Fibroblast of upper back skin (primary cell): ENCODE data around the gene NTRK3.

Source experiments
- DNase-seq: peaks from one replicate; pipeline ENCODE4 v3.0.0-alpha.2; 2013

The NTRK3 gene

DNA sequence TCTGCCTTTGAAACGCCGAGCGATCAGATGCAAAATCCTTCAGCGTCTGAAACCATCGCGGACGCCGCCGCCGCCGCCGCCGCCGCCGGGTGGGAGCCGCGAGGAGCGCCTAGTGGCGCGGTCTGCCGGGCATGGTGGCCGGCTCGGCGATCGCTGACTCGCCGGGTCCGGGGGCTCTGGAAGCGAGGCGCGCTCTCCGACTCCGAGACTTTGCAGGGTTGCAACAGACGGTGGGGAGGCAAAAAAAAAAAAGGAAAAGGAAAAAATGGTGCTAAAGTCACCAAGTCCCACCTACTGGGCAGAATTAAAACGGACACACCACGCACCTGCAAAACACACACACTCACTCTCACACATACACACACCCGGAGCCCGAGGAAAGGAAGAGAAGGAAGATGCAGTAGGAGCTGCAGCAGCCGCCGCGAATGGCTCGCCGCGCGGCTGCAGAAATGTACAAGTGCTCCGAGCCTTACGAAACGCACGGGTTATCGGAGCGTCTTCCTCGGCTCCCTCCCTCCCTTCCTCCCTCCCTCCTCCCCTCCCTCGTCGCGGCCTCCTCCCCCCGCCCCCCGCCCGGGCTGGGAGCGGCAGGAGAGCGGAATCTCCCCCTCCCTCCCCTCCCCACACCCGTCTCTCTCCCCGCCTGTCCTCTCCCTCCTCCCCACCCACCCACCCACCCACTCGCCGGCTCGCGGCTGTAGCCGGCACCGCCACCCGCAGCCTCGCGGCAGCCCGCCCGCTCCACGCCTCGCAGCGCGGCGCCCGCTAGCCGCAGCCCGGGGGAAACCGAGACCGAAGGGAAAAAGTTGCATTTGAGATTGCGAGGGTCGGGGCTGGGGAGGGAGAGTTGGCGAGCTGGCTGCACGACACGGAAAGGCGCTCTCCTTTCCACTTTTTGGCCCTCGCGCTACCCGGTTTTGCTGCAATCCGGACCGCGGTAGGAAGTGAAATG, at the start of gene NTRK3:
NTRK3 (minus strand) TSS at position 461 of the 952 bp plus-strand sequence. CDS start 586 bp downstream, outside the sequence.
- DNase-seq = peak; percentile 10

DNA sequence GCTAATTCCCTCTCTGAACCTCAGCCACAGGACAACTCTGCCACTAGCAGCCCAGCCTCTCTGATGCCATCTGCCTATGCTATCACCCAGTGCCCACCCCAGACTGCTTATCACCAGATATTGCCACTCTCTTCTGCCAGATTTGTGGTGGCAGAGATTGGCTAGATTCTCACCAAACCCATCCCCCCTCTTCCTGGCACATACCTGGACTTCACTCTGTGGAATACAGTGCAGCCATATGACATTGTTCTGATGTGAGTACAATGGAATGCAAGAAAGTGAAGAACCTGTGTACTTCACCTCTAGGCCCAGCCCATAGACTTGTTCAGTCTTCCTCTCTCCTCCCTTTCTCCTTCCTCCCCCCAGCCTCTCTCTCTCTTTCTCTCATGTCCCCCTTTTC, 46.9 kb upstream of the NTRK3 start:
- DNase-seq = no peak

DNA sequence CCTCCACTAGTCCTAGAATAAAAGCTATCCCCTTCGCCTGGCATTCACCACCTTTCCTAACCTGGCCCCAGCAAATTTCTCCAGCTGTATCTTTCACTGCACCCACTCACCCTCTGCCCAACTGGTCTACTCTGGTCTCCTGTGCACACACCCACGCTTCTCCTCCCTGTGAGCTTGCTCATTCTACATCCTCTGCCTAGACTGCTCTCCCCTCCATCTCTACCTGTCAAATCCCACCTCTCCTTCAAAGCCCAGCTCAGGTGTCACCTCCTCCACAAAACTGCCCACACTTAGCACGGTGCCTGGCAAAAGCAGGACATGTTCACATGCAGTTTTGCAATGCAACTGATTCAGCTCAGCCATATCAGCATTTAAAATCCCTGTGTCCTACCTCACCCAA, 45.8 kb upstream of the NTRK3 start:
- no peak for DNase-seq

DNA sequence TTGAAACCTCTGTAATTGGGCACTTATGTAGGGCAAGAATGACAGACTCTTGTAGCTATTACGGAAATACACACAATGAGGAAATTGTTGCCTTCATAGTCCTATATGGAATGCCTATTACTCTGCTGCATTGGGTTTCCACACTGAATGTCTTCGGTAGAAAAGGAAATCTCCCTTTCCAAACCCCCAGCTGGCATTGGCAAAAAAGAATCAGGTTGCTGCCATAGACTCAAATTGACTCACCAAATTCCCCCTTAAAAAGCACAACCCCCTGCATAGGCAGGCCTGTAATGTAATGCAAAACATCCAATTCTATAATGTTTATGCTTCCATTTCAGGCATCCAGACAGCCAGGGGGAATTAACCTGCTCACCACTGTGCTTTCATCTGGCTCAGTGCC, 44.8 kb upstream of the NTRK3 start:
- no peak for DNase-seq

DNA sequence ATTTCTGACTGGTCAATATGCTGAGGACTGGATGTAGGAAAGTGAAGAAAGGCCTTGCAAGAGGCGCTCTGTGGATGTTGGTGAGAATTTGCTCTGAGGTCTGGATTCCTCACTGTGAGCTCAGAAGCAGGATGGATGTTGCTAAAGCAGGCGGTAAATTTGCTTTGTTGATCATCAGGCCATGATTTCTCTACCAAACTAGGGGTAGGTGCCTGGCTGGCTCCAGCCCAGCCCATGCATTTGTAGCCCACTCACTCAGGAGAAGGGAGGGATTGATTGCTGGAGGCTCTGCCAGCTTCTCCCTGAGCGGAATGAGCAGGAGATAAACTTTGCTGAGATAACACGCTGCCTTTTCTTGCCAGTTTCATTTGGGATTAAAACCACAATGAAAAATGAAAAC, 44.3 kb upstream of the NTRK3 start:
- DNase-seq = no peak

DNA sequence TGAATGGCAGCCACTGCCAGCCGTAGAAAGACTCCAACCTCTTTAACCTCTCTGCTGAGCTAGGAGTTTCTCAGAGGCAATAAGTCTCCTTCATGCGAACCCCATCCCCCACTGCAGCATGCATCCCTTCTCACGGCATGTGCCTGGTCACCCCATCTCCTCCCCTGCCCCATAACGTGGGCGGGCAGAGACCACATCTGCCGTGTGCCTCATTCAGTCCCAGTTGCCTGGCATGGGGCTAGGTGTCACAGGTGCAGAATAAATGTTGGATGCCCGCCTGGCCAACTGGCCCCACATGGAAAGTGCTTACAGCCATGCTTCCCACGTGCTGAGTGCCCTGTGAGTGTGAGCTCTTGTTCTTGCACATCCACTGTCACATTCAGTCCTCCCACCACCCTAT, 43.5 kb upstream of the NTRK3 start:
- no peak for DNase-seq

DNA sequence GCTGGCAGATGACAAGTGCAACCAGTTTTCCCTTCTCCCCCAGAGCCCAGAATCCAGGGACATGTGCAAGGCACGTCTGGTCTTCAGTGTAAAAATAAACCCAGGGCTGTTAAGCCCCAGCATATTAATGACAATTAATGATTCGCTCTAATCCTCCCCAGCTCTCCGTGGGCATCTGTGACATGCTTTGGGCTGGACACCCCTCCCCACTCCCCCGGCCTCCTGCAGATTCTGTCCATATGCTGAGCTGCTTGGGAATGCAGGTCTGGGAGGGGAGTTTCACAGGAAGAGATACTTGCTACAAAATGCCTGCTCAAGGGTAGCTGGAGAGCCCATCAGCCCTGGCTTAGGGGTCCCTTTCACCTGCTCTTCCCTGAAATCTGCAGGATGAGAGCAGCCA, 43.0 kb upstream of the NTRK3 start:
- no peak for DNase-seq

DNA sequence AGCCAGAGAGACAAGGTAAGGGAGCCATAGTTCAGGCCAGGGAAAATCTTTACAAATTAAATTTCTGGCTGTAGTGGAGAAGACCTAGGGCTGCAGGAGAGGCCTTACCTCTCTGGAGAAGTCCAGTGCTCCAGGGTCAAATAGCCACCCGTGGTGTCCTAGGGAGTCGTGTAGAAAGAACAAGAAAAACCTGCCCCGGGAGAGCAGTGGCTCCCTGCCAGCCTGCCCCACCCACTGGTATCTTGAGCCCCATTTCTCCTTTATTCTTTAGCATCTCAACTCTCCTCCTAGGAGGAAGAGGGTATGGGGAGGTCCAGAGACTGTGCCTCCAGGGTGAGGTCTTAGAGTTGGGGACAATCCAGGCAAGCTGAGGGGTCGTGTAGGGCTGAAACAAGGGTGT, 32.1 kb upstream of the NTRK3 start:
- no peak for DNase-seq

DNA sequence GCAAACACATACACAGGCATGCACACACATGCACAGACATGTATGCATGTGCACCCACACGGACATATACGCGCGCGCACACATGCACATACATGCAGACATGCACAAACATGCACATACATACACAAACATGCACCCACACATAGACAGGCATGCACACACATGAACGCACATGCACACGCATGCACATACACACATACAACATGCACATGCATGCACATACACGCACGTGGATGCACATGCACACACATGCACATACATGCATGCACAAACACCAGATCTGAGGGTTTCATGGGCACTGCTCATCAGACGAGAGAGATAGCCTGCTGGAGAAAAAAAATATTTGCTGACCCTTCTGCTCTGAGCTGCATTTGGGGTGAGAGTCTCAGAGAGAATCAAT, 31.7 kb upstream of the NTRK3 start:
- no peak for DNase-seq

DNA sequence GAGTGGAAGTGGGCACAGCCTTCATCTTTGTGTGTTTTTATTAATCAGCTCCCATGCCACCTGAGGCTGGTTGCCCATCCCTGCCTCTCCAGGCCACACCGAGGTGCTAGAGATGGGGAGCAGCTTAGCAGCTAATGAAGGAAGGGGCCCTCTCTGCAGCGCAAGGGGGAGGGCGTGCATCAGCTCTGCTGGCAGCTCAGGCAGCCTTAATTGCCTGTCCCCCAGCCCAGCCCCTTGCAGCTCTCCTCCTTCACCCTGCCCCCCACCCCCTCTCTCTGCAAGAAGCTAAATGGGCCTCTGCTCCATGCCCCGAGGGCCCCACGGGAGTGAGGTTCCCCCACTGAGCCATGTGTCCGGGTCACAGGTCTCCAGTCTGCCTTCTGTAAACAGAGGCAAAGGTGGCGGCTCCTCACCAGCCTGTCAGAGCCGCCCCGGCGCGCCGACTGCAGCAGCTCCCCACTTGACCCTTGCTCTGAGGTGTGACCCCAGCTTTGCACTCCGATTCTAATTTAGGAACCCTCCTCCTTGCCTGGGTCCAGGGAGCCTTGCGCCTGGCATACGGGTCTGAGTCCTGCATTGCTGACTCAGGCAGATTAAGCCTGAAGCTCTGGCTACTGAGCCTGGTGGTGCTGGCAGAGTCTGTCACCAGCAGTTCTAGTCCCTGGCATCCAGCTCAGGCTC, 27.9 kb upstream of the NTRK3 start:
- no peak for DNase-seq

DNA sequence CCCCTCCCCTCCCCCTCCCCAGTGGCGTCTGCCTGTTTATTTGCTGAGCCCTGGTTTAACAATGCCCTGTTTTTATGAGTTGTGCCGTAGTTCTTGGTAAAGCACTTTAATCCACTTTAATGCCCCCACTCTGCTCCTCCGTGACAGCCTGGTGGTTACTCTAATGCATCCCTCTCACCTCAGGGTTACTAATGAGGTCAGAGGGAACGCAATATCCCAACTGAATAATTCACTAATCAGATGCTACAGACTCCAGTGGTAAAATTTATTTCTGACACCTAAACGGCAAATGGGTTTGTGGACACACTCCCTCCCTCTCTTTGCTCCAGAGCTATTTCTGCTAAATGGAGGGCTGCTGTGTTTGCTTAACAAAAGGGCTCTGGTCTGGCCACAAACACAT, 26.1 kb upstream of the NTRK3 start:
- no peak for DNase-seq

DNA sequence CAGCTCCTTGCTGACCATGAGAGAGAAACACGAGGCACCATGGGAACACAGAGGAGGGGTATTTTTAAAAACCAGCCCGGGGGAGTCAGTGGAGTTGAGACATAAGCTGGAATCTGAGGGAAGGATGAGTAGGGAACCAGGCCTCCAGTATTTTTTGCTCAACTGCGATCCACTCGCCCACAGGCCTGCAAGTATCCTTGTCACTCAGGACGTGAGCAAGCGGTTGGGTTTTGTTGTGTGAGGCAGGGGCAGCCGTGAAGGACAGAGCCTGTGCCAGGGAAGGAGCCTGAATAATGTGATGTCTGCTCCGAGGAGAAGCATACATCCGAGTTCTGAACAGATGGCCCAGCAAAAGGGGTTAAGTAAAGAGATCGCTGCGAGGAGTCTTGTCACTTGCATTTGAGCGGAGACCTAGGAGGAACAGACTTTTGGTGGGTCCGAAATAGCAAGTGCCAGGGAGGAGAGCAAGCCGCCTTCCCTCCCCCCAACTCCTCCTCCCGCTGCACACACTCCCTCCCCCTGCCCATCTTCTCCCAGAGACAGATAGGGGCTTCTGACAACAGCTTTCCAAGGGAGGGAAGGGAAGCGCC, 20.4 kb upstream of the NTRK3 start:
- no peak for DNase-seq

DNA sequence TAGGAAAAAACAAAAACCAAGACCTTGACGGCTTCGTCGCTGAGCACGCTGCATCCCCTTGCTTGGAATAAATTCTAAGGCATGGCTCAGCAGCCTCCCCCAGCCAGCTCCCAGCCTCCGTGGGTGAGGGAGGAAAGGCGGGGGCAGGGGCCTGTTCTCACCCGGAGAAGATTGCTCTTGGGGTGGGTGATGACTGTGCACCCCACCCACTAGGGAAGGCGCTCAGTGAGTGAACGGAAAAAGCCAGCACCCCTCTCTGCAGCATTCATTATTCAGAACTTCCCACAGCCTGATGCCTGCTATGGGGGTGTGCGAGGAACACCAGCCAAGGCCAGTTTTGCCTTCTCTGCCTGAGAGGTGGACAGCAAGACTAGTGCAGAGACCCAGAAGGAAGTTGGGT, 19.3 kb upstream of the NTRK3 start:
- DNase-seq = no peak

DNA sequence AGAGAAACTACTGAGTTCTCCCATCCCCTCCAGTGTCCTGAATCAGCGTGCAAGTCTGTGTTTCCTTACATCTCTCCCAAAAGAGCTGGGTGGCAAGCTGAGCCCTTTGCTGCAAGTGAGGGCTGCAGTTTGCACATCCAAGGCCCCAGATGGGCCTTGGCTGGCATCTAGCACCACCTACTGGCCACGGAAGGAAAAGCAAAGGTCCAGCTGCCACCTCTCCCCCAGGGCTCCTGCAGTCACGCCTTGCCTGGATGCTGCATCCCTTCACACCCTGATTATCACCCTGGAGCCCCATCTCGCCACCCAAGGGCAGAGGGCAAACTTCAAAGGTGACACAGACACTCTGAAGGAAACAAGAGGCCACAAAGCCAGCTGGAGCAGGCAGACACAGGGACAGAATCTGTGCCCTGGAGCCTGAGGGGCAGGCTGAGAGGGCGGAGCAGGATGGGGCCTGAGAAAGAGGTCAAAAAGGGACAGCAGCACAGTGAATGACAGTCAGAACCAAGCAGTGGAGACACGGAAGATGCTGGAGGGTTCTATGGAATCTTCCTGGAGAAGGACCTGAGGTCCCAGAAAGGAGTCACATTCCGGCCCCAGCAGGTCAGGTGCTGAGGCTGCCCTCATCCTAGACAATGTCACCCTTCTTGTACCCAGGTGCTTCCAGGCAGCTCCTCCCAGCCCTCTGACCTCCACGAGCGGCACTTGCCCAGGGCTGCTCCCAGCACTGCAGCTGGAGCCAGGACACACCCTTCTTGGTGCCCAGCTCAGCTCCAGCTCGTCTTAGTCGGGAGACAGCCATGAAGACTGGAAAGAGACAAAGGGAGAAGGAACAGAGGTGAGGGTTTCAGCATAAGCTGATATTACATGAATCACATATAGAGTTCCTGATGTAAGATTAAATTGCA, 18.3 kb upstream of the NTRK3 start:
- DNase-seq = peak; percentile 56

DNA sequence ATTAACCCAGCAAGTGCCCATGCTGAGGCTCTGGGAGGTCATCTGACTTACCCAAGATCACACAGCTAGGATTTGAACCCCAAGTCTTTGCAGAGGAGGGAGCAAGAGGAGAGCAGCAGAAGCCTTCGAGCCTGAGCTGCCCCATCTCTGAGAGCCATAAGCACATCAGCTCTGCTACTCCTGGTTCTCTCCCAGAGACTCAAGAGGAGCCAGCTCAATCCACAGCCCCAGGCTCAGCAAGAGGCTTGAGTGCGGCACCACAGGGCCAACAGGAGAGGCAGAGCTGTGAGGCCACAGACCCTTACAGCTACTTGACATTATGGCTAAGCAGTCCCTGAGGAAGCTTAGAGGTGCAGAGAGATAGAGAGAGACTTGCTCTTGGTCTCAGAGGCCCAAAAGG, 15.9 kb upstream of the NTRK3 start:
- DNase-seq = no peak

DNA sequence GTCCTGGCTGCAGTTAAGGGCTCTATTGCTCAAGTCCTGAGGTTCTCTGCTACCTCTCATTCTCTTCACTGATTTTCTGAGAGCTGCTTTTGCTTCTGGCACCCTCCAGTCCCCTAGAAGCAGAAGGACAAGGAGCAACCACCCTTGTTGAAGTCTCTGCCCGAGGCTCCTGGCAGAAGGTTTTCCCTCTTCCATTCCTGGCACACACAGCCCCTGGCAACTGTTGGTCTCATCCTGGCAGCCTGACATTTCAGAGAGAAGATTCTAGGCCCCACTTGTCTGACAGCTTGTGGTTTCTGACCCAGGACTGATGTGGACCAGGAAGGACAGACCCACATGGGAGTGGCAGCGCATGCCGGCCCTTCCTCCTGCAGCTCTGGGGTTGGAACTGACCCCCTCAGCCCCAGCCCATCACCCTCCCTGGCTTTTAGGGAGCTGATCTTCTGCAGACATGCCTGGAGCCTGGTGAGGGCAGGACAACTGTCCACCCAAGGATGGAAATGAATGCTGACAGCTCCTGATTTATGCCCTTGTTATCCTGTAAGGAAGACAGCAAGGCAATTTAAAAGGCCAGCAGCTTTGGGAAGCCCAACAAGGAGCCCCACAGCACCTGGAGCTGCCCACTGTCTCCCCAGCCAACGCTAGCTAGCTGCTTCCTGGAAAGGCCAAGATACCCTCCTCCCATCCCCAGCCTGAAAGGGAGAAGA, 13.0 kb upstream of the NTRK3 start:
- DNase-seq = no peak

DNA sequence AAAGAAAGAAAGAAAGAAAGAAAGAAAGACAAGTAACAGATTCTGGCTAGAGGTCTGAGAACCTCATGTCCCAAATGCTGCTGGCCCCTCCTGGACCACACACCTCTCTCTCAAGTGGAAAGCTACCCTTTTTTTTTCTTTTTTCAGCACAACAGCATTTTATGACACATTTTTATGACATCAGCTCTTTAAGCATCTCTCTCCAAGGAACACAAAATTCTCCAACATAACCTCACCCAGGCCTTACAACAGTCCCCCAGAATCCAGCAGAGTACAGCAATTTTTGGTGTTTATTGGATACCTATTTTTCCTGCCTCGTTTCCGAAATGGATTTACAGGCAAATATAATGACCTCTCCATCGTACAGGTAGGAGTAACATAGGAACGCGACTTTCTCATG, 11.2 kb upstream of the NTRK3 start:
- DNase-seq = no peak

DNA sequence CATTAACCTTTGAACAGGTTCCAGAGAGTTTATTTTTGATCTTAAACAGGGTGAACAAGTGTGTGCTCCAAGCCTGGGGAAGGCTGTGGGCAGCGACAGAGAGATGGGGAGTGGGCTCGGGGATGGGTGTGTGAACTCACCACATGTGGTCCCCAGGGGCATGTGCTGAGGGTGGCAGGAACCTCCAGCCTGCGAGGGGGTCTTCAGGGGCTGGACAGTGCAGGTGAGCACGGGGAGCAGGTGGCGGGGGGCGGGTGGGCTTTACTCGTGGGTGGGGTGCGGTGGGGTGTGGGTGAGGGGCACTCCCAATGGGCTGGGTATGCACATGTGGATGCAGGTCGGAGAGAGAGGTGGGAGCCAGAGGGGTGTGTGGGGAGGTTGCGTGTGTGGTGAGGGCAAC, 9.6 kb upstream of the NTRK3 start:
- no peak for DNase-seq

DNA sequence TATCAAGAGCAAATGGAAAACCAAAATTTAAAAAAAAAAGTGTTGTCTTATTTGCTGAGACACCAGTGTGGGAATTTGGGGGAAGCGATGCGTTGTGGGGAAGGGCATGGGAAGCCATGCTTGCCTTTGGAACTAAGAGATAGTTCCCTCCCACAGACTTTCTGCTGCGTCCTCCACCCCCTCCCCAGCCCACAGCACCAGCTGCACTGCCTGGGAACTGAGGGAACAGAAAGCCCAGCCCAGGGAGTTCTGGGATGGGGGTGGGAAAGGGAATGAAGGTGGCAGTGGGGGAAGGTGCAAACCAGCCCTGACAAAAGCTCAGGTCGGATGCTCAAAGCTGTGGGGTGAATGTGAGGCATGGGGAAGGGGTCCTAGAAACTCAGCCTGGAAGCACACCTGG, 8.1 kb upstream of the NTRK3 start:
- DNase-seq = no peak

DNA sequence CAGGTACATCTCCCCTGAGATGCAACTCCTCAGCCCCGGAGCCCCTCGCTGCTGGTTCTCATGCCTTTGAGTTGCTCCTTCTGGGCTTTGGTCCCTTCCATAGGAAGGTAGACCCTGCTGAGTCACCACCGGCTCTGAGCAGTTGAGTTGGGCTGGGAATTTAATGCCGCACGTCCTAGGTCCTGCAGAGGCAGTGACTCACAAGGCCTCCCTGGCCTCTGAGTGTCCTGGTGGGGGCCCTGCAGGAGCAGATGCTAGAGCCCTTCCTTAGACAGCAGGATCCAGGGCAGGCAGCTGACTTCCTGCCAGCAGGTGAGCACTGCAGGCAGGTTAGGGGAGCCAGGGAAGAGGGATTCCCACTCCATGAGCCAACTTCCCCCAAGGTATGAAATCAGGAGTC, 5.5 kb upstream of the NTRK3 start:
- DNase-seq = no peak

DNA sequence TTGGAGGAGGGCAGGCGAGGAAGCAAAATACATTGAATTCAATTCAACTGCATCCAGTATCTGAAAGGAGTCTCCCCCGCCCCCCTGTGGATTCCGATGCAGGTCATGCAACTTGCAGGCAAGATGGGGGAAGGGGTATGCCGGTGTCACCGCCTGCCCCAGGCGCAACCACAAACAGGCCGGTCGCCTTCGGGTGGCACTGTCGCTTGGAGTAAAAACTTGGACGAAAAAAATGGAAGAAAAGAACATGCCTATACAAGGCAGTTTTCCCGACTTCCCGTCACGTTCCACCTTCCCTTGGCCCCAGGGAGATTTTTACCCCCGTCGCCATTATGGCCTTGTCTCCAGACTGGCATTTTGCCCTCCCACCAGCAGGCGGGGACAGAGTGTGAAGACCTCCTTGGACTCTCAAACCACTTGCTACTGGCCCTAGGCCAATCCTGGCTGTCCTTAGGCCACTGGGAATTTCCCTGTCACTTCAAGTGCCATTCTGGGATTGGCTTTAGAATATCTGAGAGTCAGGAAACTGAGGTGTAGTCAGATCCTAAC, 1.6 kb upstream of the NTRK3 start:
- no peak for DNase-seq
